ENCODE data around the gene NSRP1. TPM values are rescaled to one million over a fixed set of nuclear protein-coding genes. Genes with fewer than 3 reads are reported as not detected.

Gene NSRP1
- total and polyA plus RNA-seq, 2 donors (not counting 3 experiments of a cell fraction or from before 2014, with no cell fraction given) = 11.2 to 29.1 TPM

DNA sequence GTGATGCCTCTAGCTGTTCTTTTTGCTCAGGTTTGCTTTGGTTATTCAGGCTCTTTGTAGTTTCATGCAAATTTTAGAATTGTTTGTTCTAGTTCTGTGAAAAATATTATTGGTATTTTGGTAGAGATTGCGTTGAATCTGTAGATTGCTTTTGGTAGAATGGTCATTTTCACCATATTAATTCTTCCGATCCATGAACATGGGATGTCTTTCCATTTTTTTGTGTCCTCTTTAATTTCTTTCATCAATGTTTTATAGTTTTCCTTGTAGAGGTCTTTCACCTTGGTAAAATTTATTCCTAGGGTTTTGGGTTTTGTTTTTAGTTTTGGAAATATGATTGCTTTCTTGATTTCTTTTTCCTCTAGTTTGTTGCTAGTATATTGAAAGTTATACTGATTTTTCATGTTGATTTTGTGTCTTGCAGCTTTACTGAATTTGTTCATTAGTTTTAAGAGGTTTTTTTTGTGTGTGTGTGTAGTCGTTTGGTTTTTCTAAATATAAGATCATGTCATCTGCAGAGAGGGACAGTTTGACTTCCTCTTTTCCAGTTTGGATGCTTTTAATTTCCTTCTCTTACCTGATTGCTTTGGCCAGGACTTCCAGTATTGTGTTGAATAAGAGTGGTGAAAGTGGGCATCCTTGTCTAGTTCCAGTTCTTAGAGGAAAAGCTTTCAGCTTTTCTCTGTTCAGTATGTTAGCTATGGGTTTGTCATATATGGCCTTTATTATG is 42.4 kb downstream of the NSRP1 start:
- no peak for DNase-seq (ENCODE audit: low read depth, low spot score)

More for the DNA sequence above, 42.4 kb downstream of the NSRP1 start:
- H3K4me3 ChIP-seq (replicated peaks in 1 of 3; ENCODE audit: insufficient read depth in 1 of 3, low read depth in 1 of 3, low read length in 3 of 3) = no peak overlapping the region
- no peak overlapping the region for H3K4me2 ChIP-seq (ENCODE audit: insufficient read depth, low read length)
- dilution Hi-C loops (cut with MboI; ENCODE audit: extremely low pct_ligation_motif_present, low sequenced_read_pairs) (no loop called here), intact Hi-C loops (cut with micrococcal nuclease) (no loop called here)
- CTCF ChIA-PET = no interaction called here
- no peak overlapping the region for H3K27ac ChIP-seq (ENCODE audit: insufficient read depth, low read depth, low read length)
- BruUV-seq (replicated peaks) = no TSS peak
- TF ChIP-seq POLR2A (IDR thresholded peaks at IDR 0.05; ENCODE audit: low read depth, low read length) = no peak
- TF ChIP-seq, protein P1, sequence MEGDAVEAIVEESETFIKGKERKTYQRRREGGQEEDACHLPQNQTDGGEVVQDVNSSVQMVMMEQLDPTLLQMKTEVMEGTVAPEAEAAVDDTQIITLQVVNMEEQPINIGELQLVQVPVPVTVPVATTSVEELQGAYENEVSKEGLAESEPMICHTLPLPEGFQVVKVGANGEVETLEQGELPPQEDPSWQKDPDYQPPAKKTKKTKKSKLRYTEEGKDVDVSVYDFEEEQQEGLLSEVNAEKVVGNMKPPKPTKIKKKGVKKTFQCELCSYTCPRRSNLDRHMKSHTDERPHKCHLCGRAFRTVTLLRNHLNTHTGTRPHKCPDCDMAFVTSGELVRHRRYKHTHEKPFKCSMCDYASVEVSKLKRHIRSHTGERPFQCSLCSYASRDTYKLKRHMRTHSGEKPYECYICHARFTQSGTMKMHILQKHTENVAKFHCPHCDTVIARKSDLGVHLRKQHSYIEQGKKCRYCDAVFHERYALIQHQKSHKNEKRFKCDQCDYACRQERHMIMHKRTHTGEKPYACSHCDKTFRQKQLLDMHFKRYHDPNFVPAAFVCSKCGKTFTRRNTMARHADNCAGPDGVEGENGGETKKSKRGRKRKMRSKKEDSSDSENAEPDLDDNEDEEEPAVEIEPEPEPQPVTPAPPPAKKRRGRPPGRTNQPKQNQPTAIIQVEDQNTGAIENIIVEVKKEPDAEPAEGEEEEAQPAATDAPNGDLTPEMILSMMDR (IDR thresholded peaks at IDR 0.05; ENCODE audit: extremely low read depth in 1 of 2, insufficient read depth in 1 of 2, low read depth in 1 of 2, low read length in 2 of 2) = no peak
- TF ChIP-seq JUN (IDR thresholded peaks at IDR 0.05; ENCODE audit: borderline replicate concordance, insufficient read depth, insufficient read length, low read depth) = no peak
- TF ChIP-seq, protein P2, sequence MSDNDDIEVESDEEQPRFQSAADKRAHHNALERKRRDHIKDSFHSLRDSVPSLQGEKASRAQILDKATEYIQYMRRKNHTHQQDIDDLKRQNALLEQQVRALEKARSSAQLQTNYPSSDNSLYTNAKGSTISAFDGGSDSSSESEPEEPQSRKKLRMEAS (IDR thresholded peaks at IDR 0.05; ENCODE audit: insufficient read depth, insufficient read length) = no peak
- TF ChIP-seq MYC (IDR thresholded peaks at IDR 0.05; ENCODE audit: low read depth, low read length) = no peak
- no peak for TF ChIP-seq EZH2 (IDR thresholded peaks at IDR 0.05; ENCODE audit: borderline replicate concordance, low read depth, low read length, severe bottlenecking)
- no peak for TF ChIP-seq FOS (IDR thresholded peaks at IDR 0.05; ENCODE audit: borderline replicate concordance, insufficient read depth, low read length)
- TF ChIP-seq GATA2 (IDR thresholded peaks at IDR 0.05; ENCODE audit: insufficient read depth, insufficient read length, low read depth, low read length) = no peak
- TF ChIP-seq POLR2AphosphoS5 (IDR thresholded peaks at IDR 0.05; ENCODE audit: insufficient read depth, low read depth, low read length) = no peak
- peaks cover 6% of the 10 kb centered on the region for H4K20me1 ChIP-seq (replicated peaks; ENCODE audit: control insufficient read depth, extremely low read depth, insufficient read depth, low read length)
- no peaks in the 10 kb centered on the region for H3K4me1 ChIP-seq (ENCODE audit: control insufficient read depth, extremely low read depth, insufficient read depth, low read length)
- H3K9ac ChIP-seq (replicated peaks; ENCODE audit: extremely low read depth, insufficient read depth, low read length) = no peak overlapping the region
- POLR2A ChIA-PET = no interaction called here
- H2AFZ ChIP-seq (ENCODE audit: low read depth, low read length) = no peak overlapping the region
- no peaks in the 10 kb centered on the region for H3K9me3 ChIP-seq (replicated peaks; ENCODE audit: control insufficient read depth, insufficient read depth, low read length)
- H3K9me1 ChIP-seq (replicated peaks; ENCODE audit: control insufficient read depth, extremely low read depth, insufficient read depth, low read length) = no peaks in the 10 kb centered on the region
- FAIRE-seq = no peak
- H3K79me2 ChIP-seq (ENCODE audit: control insufficient read depth, insufficient read depth, low read length) = peaks cover 68% of the 10 kb centered on the region
- no peaks in the 10 kb centered on the region for H3K27me3 ChIP-seq (ENCODE audit: control insufficient read depth in 2 of 2, insufficient read depth in 2 of 2, low read length in 2 of 2)
- H3K36me3 ChIP-seq (ENCODE audit: control insufficient read depth in 2 of 2, extremely low read depth in 1 of 2, insufficient read depth in 2 of 2, low read length in 2 of 2) = no peaks in the 10 kb centered on the region

All from endothelial cell of umbilical vein (primary cell).